Measurements from ENCODE around the gene BRCC3. TPM values are rescaled to one million over a fixed set of nuclear protein-coding genes. Genes with fewer than 3 reads are reported as not detected.

Gene BRCC3
- total RNA-seq, 2 experiments from 2014 or later, result 11.9 to 25.8 TPM

GRCh38 chrX:155055494-155055893, 15.8 kb upstream of the BRCC3 start:
- ChIA-PET POLR2A (no interaction called here), CTCF (ENCODE audit: unreplicated experiment) (no interaction called here)
- Histone ChIP-seq H3K27ac (ENCODE audit: low read depth, low read length, poor library complexity, severe bottlenecking) (no peak overlapping the region), H2AFZ (ENCODE audit: low read length) (no peak overlapping the region), H3K9me3 (ENCODE audit: low read length) (no peaks in the 10 kb centered on the region), H3K36me3 (ENCODE audit: insufficient read depth, low read length) (peaks cover 23% of the 10 kb centered on the region), H3K4me1 (ENCODE audit: insufficient read depth, low read length, poor library complexity, severe bottlenecking) (no peaks in the 10 kb centered on the region), H3K79me2 (ENCODE audit: insufficient read depth, low read depth, low read length) (no peaks in the 10 kb centered on the region), H4K20me1 (ENCODE audit: insufficient read depth, low read length) (no peaks in the 10 kb centered on the region), H3K9me2 (ENCODE audit: insufficient read depth, low read length) (no peaks in the 10 kb centered on the region), H3K4me3 (ENCODE audit: low read depth, low read length, poor library complexity, severe bottlenecking) (no peak overlapping the region), H3K4me2 (ENCODE audit: low read length) (no peak overlapping the region)
- TF ChIP-seq CTCF (conservative IDR thresholded peaks at IDR 0.05; ENCODE audit: low read length), result no peak
- TF ChIP-seq EZH2phosphoT487 (IDR thresholded peaks at IDR 0.05; ENCODE audit: borderline replicate concordance, low read depth, low read length), result no peak
- no TSS peak for BruUV-seq (replicated peaks)
- no peak for DNase-seq (ENCODE audit: low spot score)
- intact Hi-C loops (cut with micrococcal nuclease; ENCODE audit: unreplicated experiment), result no loop called here

- Histone ChIP-seq H3K79me2 (ENCODE audit: insufficient read depth, low read depth, low read length) (no peaks in the 10 kb centered on the region), H3K36me3 (ENCODE audit: insufficient read depth, low read length) (peaks cover 30% of the 10 kb centered on the region), H3K4me3 (ENCODE audit: low read depth, low read length, poor library complexity, severe bottlenecking) (no peak overlapping the region), H3K4me2 (ENCODE audit: low read length) (no peak overlapping the region), H3K9me3 (ENCODE audit: low read length) (no peaks in the 10 kb centered on the region), H3K4me1 (ENCODE audit: insufficient read depth, low read length, poor library complexity, severe bottlenecking) (no peaks in the 10 kb centered on the region), H3K9me2 (ENCODE audit: insufficient read depth, low read length) (no peaks in the 10 kb centered on the region), H2AFZ (ENCODE audit: low read length) (no peak overlapping the region), H4K20me1 (ENCODE audit: insufficient read depth, low read length) (no peaks in the 10 kb centered on the region), H3K27ac (ENCODE audit: low read depth, low read length, poor library complexity, severe bottlenecking) (no peak overlapping the region)
- ChIA-PET POLR2A (no interaction called here), CTCF (ENCODE audit: unreplicated experiment) (no interaction called here)
- no TSS peak for BruUV-seq (replicated peaks)
- intact Hi-C loops (cut with micrococcal nuclease; ENCODE audit: unreplicated experiment), result no loop called here
- no peak for TF ChIP-seq CTCF (conservative IDR thresholded peaks at IDR 0.05; ENCODE audit: low read length)
- no peak for TF ChIP-seq EZH2phosphoT487 (IDR thresholded peaks at IDR 0.05; ENCODE audit: borderline replicate concordance, low read depth, low read length)
- DNase-seq (ENCODE audit: low spot score), result no peak
Observed at GRCh38 chrX:155056471-155056870, 14.8 kb upstream of the BRCC3 start.

GRCh38 chrX:155056877-155057792, 14.2 kb upstream of the BRCC3 start:
- Histone ChIP-seq H3K27ac (ENCODE audit: low read depth, low read length, poor library complexity, severe bottlenecking) (no peak overlapping the region), H4K20me1 (ENCODE audit: insufficient read depth, low read length) (no peaks in the 10 kb centered on the region), H3K9me2 (ENCODE audit: insufficient read depth, low read length) (no peaks in the 10 kb centered on the region), H3K36me3 (ENCODE audit: insufficient read depth, low read length) (peaks cover 34% of the 10 kb centered on the region), H2AFZ (ENCODE audit: low read length) (no peak overlapping the region), H3K79me2 (ENCODE audit: insufficient read depth, low read depth, low read length) (no peaks in the 10 kb centered on the region), H3K9me3 (ENCODE audit: low read length) (no peaks in the 10 kb centered on the region), H3K4me1 (ENCODE audit: insufficient read depth, low read length, poor library complexity, severe bottlenecking) (no peaks in the 10 kb centered on the region), H3K4me3 (ENCODE audit: low read depth, low read length, poor library complexity, severe bottlenecking) (no peak overlapping the region), H3K4me2 (ENCODE audit: low read length) (no peak overlapping the region)
- intact Hi-C loops (cut with micrococcal nuclease; ENCODE audit: unreplicated experiment), result loop anchor here (1.0 kb wide), 1 partner anchor 77 kb away; no protein-coding TSS in a partner anchor
- TF ChIP-seq CTCF (conservative IDR thresholded peaks at IDR 0.05; ENCODE audit: low read length) (peak; percentile 75), EZH2phosphoT487 (IDR thresholded peaks at IDR 0.05; ENCODE audit: borderline replicate concordance, low read depth, low read length) (no peak)
- no TSS peak for BruUV-seq (replicated peaks)
- ChIA-PET POLR2A (no interaction called here), CTCF (ENCODE audit: unreplicated experiment) (interaction anchor here (0.6 kb wide), 1 partner anchor 128 kb away, joined by 3 read pairs; no protein-coding TSS in a partner anchor)
- peak; percentile 45 for DNase-seq (ENCODE audit: low spot score)
